ENCODE data around the gene ZNHIT2. TPM values are rescaled to one million over a fixed set of nuclear protein-coding genes. Genes with fewer than 3 reads are reported as not detected.

The ZNHIT2 gene
- total and polyA plus RNA-seq, 2 of the 8 experiments (the other 6 are each of a cell fraction or from before 2014, with no cell fraction given) = 13.0 to 16.1 TPM

GRCh38 chr11:65132988-65133700 lies 15.6 kb upstream of the ZNHIT2 start:
- TF ChIP-seq SP4 (IDR thresholded peaks at IDR 0.05; ENCODE audit: low read length) = 0 out of 2 replicates have a peak, but pooled peaks have one; percentile 36
- 0 out of 4 replicates have a peak, but pooled peaks of 1 of the 2 experiments have one; percentile 32 for TF ChIP-seq SIN3A (conservative IDR thresholded peaks at IDR 0.05 in 1 of 2, IDR thresholded peaks at IDR 0.05 in 1 of 2; ENCODE audit: low read depth in 1 of 2, low read length in 2 of 2)
- no peak for TF ChIP-seq FOSL1 (IDR thresholded peaks at IDR 0.05; ENCODE audit: insufficient read depth, low read depth, low read length)
- TF ChIP-seq YY1 (IDR thresholded peaks at IDR 0.05; ENCODE audit: low read depth, low read length) = no peak
- H3K23me2 ChIP-seq (ENCODE audit: low read depth, low read length) = peaks cover 14% of the 10 kb centered on the region
- H4K8ac ChIP-seq (ENCODE audit: extremely low read depth, insufficient read depth, low read length) = no peak overlapping the region
- no peak overlapping the region for H2BK120ac ChIP-seq (replicated peaks; ENCODE audit: low read depth, low read length)
- peaks cover 0 to 13% (median 7%) of the 10 kb centered on the region in 4 experiments; a peak in 6 of 7 replicates for H3K4me1 ChIP-seq (replicated peaks in 1 of 4; ENCODE audit: control insufficient read depth in 3 of 4, insufficient read depth in 4 of 4, low read length in 3 of 4)
- DNase-seq (ENCODE audit: low read depth in 1 of 2, low spot score in 2 of 2) = peak in 1 of 2 experiments; percentile 75
- H3K36me3 ChIP-seq (ENCODE audit: control insufficient read depth in 2 of 4, insufficient read depth in 4 of 4, low read length in 3 of 4) = peaks cover 11 to 30% (median 28%) of the 10 kb centered on the region in 4 experiments; a peak in 7 of 8 replicates
- no peaks in the 10 kb centered on the region for H3K27me3 ChIP-seq (replicated peaks in 1 of 4; ENCODE audit: control insufficient read depth in 3 of 4, extremely low read depth in 1 of 4, insufficient read depth in 3 of 4, low read length in 3 of 4)
- no peak overlapping the region for H4K5ac ChIP-seq (ENCODE audit: insufficient read length, low read depth, low read length)
- peak overlapping the region; percentile 10; the same call in 1 of the 2 replicates for H3K27ac ChIP-seq (ENCODE audit: low read depth, low read length)
- POLR2A ChIA-PET (ENCODE audit: partially characterized antibody) = interaction anchor here (1.0 to 15.8 kb wide), 4 partner anchors 17 to 197 kb away, joined by 3 to 305 read pairs (median 12); partner anchors contain the start of genes FAU, GPHA2, MRPL49 and SPDYC
- H4K20me1 ChIP-seq (replicated peaks in 1 of 2; ENCODE audit: control insufficient read depth in 1 of 2, insufficient read depth in 2 of 2, low read length in 2 of 2) = peaks cover 0 to 14% of the 10 kb centered on the region in 2 experiments
- no peak overlapping the region for H3K14ac ChIP-seq (ENCODE audit: insufficient read length)
- peak overlapping the region; percentile 84 to 94 (median 88) for H3K4me3 ChIP-seq (ENCODE audit: extremely low read depth in 1 of 4, insufficient read depth in 2 of 4, low read depth in 3 of 4, low read length in 4 of 4)
- H3K4ac ChIP-seq (replicated peaks; ENCODE audit: insufficient read length, low read depth, low read length) = no peak overlapping the region
- H3K23ac ChIP-seq (ENCODE audit: insufficient read length) = no peak overlapping the region
- H2AK5ac ChIP-seq (ENCODE audit: low read depth, low read length) = no peak overlapping the region
- H3K9me3 ChIP-seq (ENCODE audit: insufficient read depth in 2 of 2, low read depth in 1 of 2, low read length in 1 of 2) = no peaks in the 10 kb centered on the region
- no peak overlapping the region for H3K18ac ChIP-seq (ENCODE audit: extremely low read depth, low read length)
- CTCF ChIA-PET (ENCODE audit: partially characterized antibody) = interaction anchor here (0.9 to 2.9 kb wide), 3 partner anchors 22 to 183 kb away, joined by 3 to 13 read pairs (median 3); partner anchors contain the start of gene TM7SF2
- peak overlapping the region; percentile 77 to 91 for H3K4me2 ChIP-seq (ENCODE audit: insufficient read depth in 1 of 2, low read depth in 2 of 2, low read length in 2 of 2)
- H4K91ac ChIP-seq (replicated peaks; ENCODE audit: insufficient read length, low read length) = no peak overlapping the region
- FAIRE-seq = no peak
- H3K79me1 ChIP-seq (ENCODE audit: low read depth, low read length) = peaks cover 3% of the 10 kb centered on the region; the same call in 1 of the 2 replicates
- no peak overlapping the region for H2BK20ac ChIP-seq (ENCODE audit: low read length)
- 61% methylated on average over 18 of the region's 18 CpGs; no CpG with 5 or more reads in 1 of the 2 experiments for WGBS, 2 experiments (ENCODE audit: extremely low coverage in 1 of 2, insufficient coverage in 1 of 2, insufficient read length in 1 of 2, insufficient replicate concordance in 2 of 2, low coverage in 1 of 2, low lambda C conversion rate in 2 of 2, missing lambda C conversion rate in 1 of 2)
- peak overlapping the region in 3 of 4 experiments; percentile 10 to 98 (median 44); a peak in 3 of 7 replicates for H3K9ac ChIP-seq (replicated peaks in 1 of 4; ENCODE audit: extremely low read depth in 1 of 4, low read depth in 3 of 4, low read length in 3 of 4)
- H3K56ac ChIP-seq (replicated peaks; ENCODE audit: insufficient read length, low read depth, low read length) = no peak overlapping the region
- H2BK5ac ChIP-seq (ENCODE audit: low read depth, low read length) = peak overlapping the region; percentile 100; the same call in 1 of the 2 replicates
- no peak overlapping the region; the same call in 1 of the 2 replicates for H2BK15ac ChIP-seq (ENCODE audit: low read length)
- H2BK12ac ChIP-seq (ENCODE audit: low read depth, low read length) = peak overlapping the region; percentile 23; the same call in 1 of the 2 replicates
- H3K79me2 ChIP-seq (ENCODE audit: control insufficient read depth in 1 of 2, insufficient read depth in 2 of 2, low read length in 2 of 2) = peaks cover 0 to 15% of the 10 kb centered on the region in 2 experiments; a peak in 1 of 4 replicates
- no peak overlapping the region for H2AFZ ChIP-seq (ENCODE audit: low read length)
